Stimulated activated CD4-positive, alpha-beta T cell treated with anti-CD3 and anti-CD28 coated beads, Interleukin-2, amount 100 ng/mL, for 24 hours (primary cell): ENCODE results near the gene CEP85L.

Experiments used
- DNase-seq, 2 donors: peaks; one replicate each; pipeline ENCODE4 v3.0.0-alpha.2; 2020

The CEP85L gene

DNA sequence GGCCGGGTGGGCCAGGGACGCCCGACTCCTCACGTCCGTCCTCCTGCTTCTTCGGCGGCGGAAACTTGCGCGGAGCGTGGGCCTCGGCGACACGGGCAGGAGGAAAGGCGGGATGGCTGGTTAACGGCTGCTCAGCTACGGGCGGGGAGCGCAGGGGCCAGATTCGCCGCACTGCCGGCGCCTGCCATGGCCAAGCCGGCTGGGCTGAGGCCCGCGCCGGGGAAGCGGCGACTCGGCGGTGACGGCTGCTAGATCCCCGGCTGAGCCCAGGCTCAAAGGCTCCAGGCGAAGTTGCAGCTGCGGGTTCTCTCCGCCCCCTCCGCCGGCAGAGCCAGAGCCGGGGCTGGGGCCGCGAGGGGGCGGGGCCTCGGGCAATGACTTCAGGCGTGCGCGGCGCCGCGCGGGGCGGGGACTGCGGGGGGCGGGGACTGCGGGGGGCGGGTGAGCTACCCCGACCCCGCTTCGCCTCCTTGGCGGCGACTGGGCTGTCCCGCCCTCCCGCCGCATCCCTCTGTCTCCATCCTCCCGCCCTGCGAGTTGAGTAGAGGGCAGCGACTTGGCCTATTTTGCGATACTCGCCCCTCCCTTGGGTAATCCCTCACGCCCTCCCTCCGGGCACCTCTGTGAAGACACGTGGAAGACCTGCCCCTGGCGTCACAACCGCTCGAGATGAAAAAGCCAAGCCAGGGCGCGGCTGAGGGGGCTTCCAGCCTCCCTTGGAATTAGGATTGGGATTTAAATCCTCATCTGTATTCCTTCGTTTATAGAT lies at the start of gene CEP85L:
Gene CEP85L (minus strand): TSS at position 310 of the 769 bp plus-strand sequence. CDS start 322 bp downstream, outside the sequence.
- peak; percentile 92 to 93 for DNase-seq

GRCh38 chr6:118700531-118700930 lies 49.1 kb upstream of the CEP85L start:
- no peak for DNase-seq

DNA sequence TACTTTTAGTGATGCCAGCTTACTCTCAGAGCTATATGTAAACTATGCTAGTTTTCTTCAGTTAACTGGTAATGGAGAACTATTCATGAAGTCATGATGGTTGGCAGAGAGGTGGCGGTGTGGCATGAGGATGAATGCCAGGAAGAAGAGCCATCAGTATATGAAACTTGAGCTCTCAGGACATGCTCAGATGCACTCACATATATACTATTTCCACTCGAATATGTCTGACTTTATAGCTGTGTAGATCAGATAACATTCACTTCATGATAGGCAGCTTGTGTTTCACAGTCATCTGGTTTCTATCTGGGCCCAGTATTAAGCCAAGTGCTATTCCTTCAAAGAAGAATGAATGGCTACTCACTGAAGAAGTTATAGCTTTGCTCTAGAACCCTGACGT lies 46.2 kb upstream of the CEP85L start:
- DNase-seq = no peak

DNA sequence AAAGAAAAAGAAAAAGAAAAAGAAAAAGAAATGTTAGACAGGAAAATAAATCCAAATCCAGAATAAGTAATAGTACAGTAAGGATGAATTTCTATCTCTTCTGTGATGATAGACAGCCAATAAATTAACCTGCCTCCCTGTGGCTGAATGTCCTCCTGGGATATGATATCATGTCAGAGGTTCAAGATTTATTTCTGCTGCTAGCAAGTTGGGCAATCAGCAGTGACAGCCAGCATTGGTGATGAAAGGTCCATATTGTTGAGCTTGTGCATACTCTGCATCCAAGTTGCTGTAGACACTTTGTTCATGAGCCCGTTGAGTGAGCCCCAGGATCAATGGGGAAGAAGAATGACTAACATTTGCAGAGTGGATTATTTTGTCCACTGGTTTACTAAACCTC lies 44.9 kb upstream of the CEP85L start:
- DNase-seq = no peak

GRCh38 chr6:118693562-118693961 lies 42.2 kb upstream of the CEP85L start:
- DNase-seq = no peak

GRCh38 chr6:118685823-118686449 lies 34.5 kb upstream of the CEP85L start:
- DNase-seq = no peak

- DNase-seq = no peak
These were observed 32.8 kb upstream of the CEP85L start for GRCh38 chr6:118683881-118684872.

GRCh38 chr6:118680452-118681095 lies 29.2 kb upstream of the CEP85L start:
- no peak for DNase-seq

DNA sequence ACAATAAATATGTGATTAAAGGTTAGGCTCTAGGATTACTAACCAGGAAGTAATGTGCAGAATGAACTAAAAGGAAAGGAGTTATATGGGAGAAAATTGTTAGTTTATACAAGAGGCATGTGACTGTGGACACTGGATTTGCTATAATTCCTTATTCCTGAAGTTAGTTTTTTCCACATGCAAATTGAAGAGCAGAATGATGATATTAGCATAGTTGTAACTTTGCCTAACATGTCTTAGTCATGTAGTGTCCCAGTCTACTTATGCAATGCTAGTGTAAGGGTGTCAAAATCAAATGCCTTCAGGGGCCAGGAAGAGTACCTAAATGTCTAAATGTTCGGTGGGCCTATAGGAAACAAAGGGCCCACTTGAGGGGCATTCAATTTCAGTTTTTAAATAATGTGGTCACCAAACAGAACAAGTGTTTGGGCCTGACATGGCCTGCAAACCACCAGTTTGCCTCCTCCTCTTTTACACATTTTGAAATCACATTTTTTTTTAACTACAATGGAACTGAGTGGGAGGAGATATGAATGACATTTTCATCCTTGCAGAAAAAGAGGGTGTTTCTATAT lies 28.0 kb upstream of the CEP85L start:
- no peak for DNase-seq

GRCh38 chr6:118678866-118679265 lies 27.5 kb upstream of the CEP85L start:
- no peak for DNase-seq

DNA sequence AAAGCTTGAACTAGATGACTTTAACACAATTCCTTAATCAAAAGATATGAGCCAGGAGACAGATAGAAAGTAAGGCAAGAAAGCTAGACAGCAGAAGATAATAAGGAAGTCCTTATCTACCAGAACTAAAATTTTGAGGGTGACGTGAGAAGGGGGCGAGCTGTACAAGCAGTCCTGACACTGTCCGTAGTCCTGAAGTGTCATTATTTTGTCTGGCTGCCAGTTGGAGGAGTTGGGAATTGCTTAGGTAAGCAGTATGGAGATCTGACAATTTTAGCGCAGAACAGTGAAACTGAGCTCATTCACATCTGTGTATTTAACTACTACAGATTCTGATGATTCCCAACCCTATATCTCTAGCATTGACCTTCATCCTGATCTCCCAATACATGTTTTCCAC lies 25.8 kb upstream of the CEP85L start:
- no peak for DNase-seq

DNA sequence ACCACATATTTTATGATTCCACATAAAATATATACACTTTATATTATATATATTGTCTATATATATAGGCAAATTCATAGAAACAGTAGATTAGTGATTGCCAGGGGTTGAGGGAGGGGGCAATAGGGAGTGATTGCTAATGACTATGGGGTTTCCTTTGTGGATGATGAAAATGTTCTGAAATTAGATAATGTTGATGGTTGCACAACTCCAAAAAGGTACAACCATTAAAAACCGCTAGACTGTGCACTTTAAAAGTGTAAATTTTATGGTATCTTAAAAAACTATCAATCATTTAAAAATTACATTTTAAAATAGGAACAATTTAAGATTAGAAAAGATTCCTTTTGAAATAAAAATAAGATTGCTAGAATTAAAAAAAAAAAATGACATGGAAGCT lies 23.8 kb upstream of the CEP85L start:
- DNase-seq = no peak

DNA sequence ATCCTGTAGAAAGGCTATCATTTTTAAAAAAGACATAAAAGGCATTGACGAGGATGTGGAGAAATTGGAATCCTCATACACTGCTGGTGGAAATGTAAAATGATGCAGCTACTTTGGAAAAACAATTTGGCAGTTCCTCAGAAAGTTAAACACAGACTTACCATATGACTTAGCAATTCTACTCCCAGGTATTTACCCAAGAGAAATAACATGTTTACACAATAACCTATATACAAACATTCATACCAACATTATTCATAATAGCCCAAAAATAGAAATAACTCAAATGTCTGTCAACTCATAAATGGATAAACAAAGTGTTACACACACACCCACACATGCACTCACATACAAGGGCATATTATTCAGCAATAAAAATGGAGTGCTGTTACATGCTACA lies 23.4 kb upstream of the CEP85L start:
- no peak for DNase-seq

- no peak for DNase-seq
These were observed 21.3 kb upstream of the CEP85L start for GRCh38 chr6:118672678-118673077.

GRCh38 chr6:118669561-118669960 lies 18.2 kb upstream of the CEP85L start:
- no peak for DNase-seq

DNA sequence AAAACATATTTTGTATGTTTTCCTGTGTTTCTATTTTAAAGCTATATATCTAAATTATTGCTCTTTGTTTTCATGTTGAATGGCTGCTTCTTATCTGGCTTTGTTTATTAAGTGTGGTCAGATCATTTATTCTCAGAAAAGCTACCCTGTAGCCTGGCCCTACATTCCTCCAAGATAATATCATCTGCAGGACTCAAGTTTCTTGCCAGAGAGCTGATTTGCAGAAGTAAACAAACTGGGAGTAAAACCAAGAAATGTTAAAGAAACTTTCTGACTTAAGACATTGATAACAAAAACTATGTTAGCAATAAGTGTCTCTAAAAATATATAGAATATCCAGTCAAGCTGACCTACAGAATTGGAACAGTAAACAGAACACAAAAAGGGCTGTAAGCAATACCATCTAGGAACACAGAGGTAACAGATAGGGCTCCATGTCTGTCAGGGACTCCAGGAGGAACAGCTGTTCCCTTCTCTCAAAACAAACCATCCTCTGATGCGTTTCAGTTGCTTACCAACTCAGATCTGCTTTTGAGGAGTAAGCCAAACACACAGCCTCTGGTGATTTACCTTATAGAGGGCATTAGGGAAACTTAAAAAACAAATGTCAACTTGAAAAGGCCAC lies 17.5 kb upstream of the CEP85L start:
- no peak for DNase-seq

DNA sequence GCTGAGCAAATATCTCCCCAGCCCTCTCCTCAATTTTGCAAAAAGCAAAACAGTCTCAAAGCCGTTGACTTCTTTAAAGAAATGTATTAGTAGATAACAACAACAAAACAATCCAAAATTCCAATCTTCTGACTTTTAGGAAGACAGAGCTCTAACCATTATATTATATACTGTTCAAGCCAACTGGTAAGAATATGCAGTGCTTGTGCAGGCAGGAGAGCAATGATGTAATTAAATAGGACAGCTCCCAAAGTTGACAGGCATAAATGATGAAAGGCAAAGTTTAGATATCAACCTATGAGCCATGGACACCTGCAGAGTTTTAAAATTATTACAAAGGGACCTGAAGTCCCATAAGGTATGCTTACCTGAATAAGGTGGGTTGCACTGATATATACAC lies 16.6 kb upstream of the CEP85L start:
- DNase-seq = no peak

- DNase-seq = no peak
These were observed 13.6 kb upstream of the CEP85L start for GRCh38 chr6:118665011-118665410.

- no peak for DNase-seq
These were observed 12.9 kb upstream of the CEP85L start for GRCh38 chr6:118663993-118664985.

DNA sequence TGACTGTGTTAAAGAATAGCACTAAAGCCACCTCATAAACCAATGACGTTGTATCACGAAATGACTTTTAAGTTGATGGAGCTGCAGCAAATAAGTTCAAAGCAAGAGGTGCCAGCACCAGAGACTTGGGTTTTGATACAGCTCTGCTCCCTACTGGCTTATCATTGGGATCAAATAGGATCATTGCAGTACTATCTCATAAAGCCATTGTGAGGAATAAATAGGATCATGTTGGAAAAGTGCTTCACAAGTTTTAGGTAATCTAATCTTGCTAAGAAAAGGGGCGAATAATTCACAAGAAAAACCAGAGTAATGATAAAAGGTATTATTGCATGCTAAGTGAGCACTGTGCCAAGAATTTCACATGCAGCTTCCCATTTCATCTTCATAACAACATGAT lies 10.4 kb upstream of the CEP85L start:
- no peak for DNase-seq

DNA sequence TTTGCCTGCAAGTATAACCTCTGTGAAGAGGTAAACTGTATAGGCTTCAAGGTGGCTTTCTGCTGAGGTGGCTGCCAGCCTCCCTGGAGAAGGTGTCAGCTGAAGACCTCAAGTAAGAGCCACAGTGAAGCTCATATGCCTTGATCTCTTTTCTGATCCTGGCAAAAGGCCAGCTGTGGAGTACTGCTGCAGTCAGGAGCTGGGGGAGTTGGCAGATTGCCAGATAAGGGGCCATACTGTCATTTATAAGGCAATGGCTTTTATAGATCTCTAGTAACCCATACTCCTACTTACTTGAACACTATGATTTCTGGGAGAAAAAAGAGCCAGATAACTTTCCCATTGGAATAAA lies 8.8 kb upstream of the CEP85L start:
- peak; percentile 51 to 59 for DNase-seq
